GM12874 (cell line): Measurements from ENCODE around the gene DLX4.

Experiments
- CTCF ChIP-seq: IDR thresholded peaks from 2 replicates; pipeline ENCODE4 v1.5.1; 2011; ENCODE audit warnings: low read depth, mild to moderate bottlenecking, control low read depth, low read length, moderate library complexity; ENCODE audit not compliant: insufficient read depth

Gene DLX4

GRCh38 chr17:49936386-49936785, 32.6 kb upstream of the DLX4 start:
- no peak for TF ChIP-seq CTCF

GRCh38 chr17:49939318-49939717, 29.7 kb upstream of the DLX4 start:
- TF ChIP-seq CTCF: no peak

GRCh38 chr17:49941427-49941826, 27.6 kb upstream of the DLX4 start:
- TF ChIP-seq CTCF: no peak

GRCh38 chr17:49942947-49943346, 26.0 kb upstream of the DLX4 start:
- no peak for TF ChIP-seq CTCF

- no peak for TF ChIP-seq CTCF
Observed at GRCh38 chr17:49944273-49944870, 24.6 kb upstream of the DLX4 start.

- TF ChIP-seq CTCF: no peak
Observed at GRCh38 chr17:49946208-49946607, 22.8 kb upstream of the DLX4 start.

GRCh38 chr17:49946964-49947584, 21.9 kb upstream of the DLX4 start:
- TF ChIP-seq CTCF: no peak
